ENCODE results near the gene CEACAM6. TPM values are rescaled to one million over a fixed set of nuclear protein-coding genes. Genes with fewer than 3 reads are reported as not detected.

The CEACAM6 gene
- total and polyA plus RNA-seq, 2 experiments from 2014 or later: not detected

DNA sequence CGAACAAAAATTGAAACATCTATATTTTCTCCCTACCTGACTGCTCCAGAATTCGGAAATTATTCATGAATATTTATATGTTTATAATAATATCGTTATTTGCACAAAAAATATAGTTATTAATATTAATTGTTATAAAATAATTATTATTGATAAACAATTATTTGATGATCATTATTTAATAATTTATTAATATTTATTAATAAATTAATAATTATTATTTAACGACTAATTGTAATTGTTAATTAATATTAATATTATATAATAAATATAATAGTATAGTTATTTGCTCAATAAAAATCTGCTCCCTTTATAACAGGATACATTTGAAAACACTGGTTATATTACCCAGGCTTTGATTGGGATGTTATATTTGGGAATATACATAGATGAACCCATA is 14.3 kb downstream of the CEACAM6 start (continued):
- TF ChIP-seq ZNF462 (CRISPR knock-in tag; IDR thresholded peaks at IDR 0.05) (no peak), JUNB (IDR thresholded peaks at IDR 0.05; ENCODE audit: unreplicated experiment) (no peak), REST (IDR thresholded peaks at IDR 0.05; ENCODE audit: unreplicated experiment) (no peak), ZNF114 (CRISPR knock-in tag; IDR thresholded peaks at IDR 0.05) (no peak), EZH2phosphoT487 (IDR thresholded peaks at IDR 0.05; ENCODE audit: unreplicated experiment) (no peak), POLR2AphosphoS5 (IDR thresholded peaks at IDR 0.05; ENCODE audit: low read depth) (no peak)
- TF ChIP-seq, protein P1, sequence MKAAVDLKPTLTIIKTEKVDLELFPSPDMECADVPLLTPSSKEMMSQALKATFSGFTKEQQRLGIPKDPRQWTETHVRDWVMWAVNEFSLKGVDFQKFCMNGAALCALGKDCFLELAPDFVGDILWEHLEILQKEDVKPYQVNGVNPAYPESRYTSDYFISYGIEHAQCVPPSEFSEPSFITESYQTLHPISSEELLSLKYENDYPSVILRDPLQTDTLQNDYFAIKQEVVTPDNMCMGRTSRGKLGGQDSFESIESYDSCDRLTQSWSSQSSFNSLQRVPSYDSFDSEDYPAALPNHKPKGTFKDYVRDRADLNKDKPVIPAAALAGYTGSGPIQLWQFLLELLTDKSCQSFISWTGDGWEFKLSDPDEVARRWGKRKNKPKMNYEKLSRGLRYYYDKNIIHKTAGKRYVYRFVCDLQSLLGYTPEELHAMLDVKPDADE (IDR thresholded peaks at IDR 0.05): no peak

All from GM23338 (cell line).